Osteoblast (primary cell): Measurements from ENCODE around the gene PRRG1. TPM values are rescaled to one million over a fixed set of nuclear protein-coding genes. Genes with fewer than 3 reads are reported as not detected.
"Not testable (repeated sequence)": the region's sequence is repeated elsewhere in the genome, so short reads cannot be mapped to it uniquely, and the experiment has no call there.

Experiments
- DNase-seq: peaks from one replicate; pipeline ENCODE4 v3.0.0; 2011; ENCODE audit warnings: low spot score, mixed read lengths; ENCODE audit not compliant: insufficient read length; ENCODE audit errors: missing footprints
- H2AFZ ChIP-seq: 2 replicates; pipeline ENCODE4 v1.6.0; 2011; ENCODE audit warnings: mild to moderate bottlenecking, low read length
- H3K27ac ChIP-seq: 2 replicates; pipeline ENCODE4 v1.5.1; 2011; ENCODE audit warnings: mild to moderate bottlenecking, low read depth, low read length, moderate library complexity
- H3K27me3 ChIP-seq: 2 replicates; pipeline ENCODE4 v1.6.0; 2012; ENCODE audit warnings: mild to moderate bottlenecking, control low read depth, inconsistent platforms, low read length, moderate library complexity; ENCODE audit not compliant: insufficient read depth
- H3K36me3 ChIP-seq: 2 replicates; pipeline ENCODE4 v1.5.1; 2011; ENCODE audit warnings: mild to moderate bottlenecking, low read length, control low read depth, moderate library complexity; ENCODE audit not compliant: insufficient read depth
- H3K4me1 ChIP-seq: 2 replicates; pipeline ENCODE4 v1.5.1; 2011; ENCODE audit warnings: mild to moderate bottlenecking, low read length, control low read depth, moderate library complexity; ENCODE audit not compliant: insufficient read depth
- H3K4me2 ChIP-seq: 2 replicates; pipeline ENCODE4 v1.6.0; 2011; ENCODE audit warnings: mild to moderate bottlenecking, low read length; ENCODE audit not compliant: insufficient read depth
- H3K4me3 ChIP-seq: fragments of 200-600 bp; sonication (generic); 3 replicates; pipeline ENCODE4 v1.5.1; 2012; ENCODE audit warnings: mild to moderate bottlenecking, low read length, inconsistent platforms; ENCODE audit not compliant: insufficient read depth
- H3K79me2 ChIP-seq: 2 replicates; pipeline ENCODE4 v1.6.0; 2012; ENCODE audit warnings: mild to moderate bottlenecking, low read length, control low read depth, inconsistent platforms; ENCODE audit not compliant: insufficient read depth
- H3K9me3 ChIP-seq: 2 replicates; pipeline ENCODE4 v1.5.1; 2011; ENCODE audit warnings: low read depth, low read length, control low read depth
- H4K20me1 ChIP-seq: 2 replicates; pipeline ENCODE4 v1.6.0; 2012; ENCODE audit warnings: mild to moderate bottlenecking, low read length, control low read depth; ENCODE audit not compliant: insufficient read depth
- total RNA-seq: library from RNA; depleted of rRNA; stranded (reverse); fragments of >200 nt; gene quantifications from 2 replicates; pipeline ENCODE4 v1.2.3, GENCODE V29; 2012
- TF ChIP-seq, protein P1 (sequence below): IDR thresholded peaks from 2 replicates; pipeline ENCODE4 v1.5.1; 2011; ENCODE audit warnings: mild to moderate bottlenecking, low read depth, low read length, moderate library complexity; ENCODE audit errors: extremely low read depth

PRRG1 gene
- total RNA-seq, 1 donor, result 16.3 TPM

DNA sequence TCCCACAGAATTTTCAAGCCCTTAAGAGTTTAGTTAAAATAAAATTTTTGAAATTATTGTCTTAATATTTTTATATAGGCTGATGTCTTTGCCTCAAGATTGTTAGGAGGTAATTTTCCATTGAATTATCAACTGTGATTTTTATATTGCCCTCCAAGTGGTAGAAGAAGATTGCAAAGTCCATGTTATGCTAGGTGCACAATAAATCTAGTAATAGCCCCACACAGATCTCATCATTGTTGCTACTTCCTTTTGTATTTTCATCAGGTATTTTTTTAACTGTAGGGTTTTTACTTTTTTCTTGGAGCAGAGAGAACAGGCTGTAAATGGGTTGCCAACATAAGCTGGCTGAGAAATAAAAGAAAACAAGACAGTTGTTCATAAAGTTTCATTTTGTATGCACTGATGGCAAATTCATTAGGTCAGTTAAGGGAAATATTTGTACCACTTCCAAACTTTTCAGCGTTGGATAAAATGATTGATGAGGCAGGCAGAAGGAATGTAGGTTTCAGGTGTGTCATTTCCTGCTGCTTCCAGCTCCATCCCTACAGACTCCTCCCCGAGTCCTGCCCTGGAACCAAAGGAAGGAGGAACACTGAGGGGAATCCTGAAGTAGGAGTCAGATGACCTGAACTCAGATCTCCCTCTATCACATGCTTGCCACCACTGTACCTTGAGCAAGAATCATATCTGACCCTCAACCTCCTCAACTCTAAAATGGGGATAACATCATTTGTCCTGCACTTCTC is 105.5 kb downstream of the PRRG1 start:
- Histone ChIP-seq H3K4me2 (no peak overlapping the region), H3K27me3 (no peaks in the 10 kb centered on the region), H3K4me3 (no peak overlapping the region), H3K36me3 (no peaks in the 10 kb centered on the region), H3K79me2 (no peaks in the 10 kb centered on the region), H4K20me1 (no peaks in the 10 kb centered on the region), H3K4me1 (no peaks in the 10 kb centered on the region), H3K27ac (no peak overlapping the region), H2AFZ (no peak overlapping the region), H3K9me3 (no peaks in the 10 kb centered on the region)
- peak; percentile 54 for DNase-seq
- TF ChIP-seq, protein P1, sequence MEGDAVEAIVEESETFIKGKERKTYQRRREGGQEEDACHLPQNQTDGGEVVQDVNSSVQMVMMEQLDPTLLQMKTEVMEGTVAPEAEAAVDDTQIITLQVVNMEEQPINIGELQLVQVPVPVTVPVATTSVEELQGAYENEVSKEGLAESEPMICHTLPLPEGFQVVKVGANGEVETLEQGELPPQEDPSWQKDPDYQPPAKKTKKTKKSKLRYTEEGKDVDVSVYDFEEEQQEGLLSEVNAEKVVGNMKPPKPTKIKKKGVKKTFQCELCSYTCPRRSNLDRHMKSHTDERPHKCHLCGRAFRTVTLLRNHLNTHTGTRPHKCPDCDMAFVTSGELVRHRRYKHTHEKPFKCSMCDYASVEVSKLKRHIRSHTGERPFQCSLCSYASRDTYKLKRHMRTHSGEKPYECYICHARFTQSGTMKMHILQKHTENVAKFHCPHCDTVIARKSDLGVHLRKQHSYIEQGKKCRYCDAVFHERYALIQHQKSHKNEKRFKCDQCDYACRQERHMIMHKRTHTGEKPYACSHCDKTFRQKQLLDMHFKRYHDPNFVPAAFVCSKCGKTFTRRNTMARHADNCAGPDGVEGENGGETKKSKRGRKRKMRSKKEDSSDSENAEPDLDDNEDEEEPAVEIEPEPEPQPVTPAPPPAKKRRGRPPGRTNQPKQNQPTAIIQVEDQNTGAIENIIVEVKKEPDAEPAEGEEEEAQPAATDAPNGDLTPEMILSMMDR, result no peak

DNA sequence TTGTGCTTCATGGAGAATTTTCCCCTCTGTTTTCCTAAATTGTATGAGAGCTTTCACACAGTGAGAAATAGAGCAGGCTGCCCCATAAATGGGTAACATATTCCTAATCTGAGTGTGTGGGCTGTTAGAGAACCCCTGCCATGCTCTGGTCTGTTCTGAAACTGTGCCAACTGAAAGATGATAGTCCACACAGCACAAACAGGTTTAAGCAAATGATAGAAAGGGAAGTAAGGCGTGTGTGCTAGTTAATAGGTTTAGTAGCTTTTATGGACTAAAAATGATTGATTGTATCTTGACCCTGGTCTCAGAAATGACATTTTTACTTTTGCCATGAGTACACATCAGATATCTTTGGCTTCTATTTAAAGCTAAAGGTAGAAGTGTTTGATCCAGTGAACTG is 106.2 kb downstream of the PRRG1 start:
- Histone ChIP-seq H3K36me3 (no peaks in the 10 kb centered on the region), H3K4me3 (no peak overlapping the region), H3K79me2 (no peaks in the 10 kb centered on the region), H3K4me2 (no peak overlapping the region), H3K27ac (no peak overlapping the region), H3K9me3 (no peaks in the 10 kb centered on the region), H4K20me1 (no peaks in the 10 kb centered on the region), H2AFZ (no peak overlapping the region), H3K27me3 (no peaks in the 10 kb centered on the region), H3K4me1 (no peaks in the 10 kb centered on the region)
- TF ChIP-seq, protein P1, result no peak
- no peak for DNase-seq

DNA sequence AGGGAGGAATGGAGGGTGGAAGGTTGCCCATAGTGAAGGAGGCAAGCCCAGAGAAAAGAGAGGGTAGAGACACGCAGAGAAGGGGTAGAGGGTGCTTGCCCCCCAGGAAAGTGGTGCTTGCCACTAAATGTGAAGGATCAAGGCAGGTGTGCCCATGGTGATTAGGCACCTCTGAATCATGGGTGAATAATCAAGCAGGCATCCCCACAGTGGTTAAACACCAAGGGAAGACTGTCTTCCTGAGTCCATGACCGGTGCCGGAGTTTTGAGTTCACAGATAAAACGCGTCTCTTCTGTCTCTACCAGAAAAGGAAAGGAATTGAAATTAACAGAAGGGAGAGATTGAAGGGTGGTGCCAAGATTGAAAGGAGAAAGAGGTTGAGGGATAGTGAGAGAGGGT is 111.1 kb downstream of the PRRG1 start:
- not testable (repeated sequence) for H3K4me2 ChIP-seq, DNase-seq, H3K9me3 ChIP-seq, H2AFZ ChIP-seq, H3K27ac ChIP-seq, H3K36me3 ChIP-seq, H3K4me3 ChIP-seq, H3K27me3 ChIP-seq, H3K4me1 ChIP-seq, H4K20me1 ChIP-seq, H3K79me2 ChIP-seq

DNA sequence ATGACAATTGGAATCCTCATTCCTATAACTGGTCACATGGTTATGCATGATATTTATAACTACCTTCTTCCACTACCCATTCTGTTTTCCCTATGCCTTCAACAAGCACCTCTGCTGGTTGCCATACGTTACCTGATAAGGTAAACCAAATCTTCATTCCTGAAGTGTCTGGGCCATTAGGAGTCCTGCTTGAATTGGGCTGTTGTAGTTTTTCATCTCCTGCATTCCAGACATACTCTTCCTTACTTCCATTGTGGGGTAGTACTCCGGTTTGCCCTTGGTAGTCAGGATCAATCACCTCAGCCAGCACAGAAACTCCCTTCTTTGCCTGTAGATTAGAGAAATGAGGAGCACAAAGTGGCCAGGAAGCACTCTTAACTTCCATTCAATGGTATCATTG is 113.2 kb downstream of the PRRG1 start:
- Histone ChIP-seq H3K4me1 (no peaks in the 10 kb centered on the region), H3K4me3 (no peak overlapping the region), H3K27me3 (no peaks in the 10 kb centered on the region), H3K79me2 (no peaks in the 10 kb centered on the region), H3K27ac (no peak overlapping the region), H3K36me3 (no peaks in the 10 kb centered on the region), H3K9me3 (no peaks in the 10 kb centered on the region), H2AFZ (no peak overlapping the region), H4K20me1 (no peaks in the 10 kb centered on the region), H3K4me2 (no peak overlapping the region)
- no peak for DNase-seq
- TF ChIP-seq, protein P1, result no peak
